HG03045 (cell line): ENCODE results near the gene RHBG.
"Not testable (repeated sequence)": the region's sequence is repeated elsewhere in the genome, so short reads cannot be mapped to it uniquely, and the experiment has no call there.

Experiments
- ATAC-seq: cut with Tn5 transposase; IDR thresholded peaks from one replicate; pipeline ENCODE4 v1.9.1; 2021; ENCODE audit warnings: mild to moderate bottlenecking, moderate library complexity; ENCODE audit not compliant: unreplicated experiment

The RHBG gene

GRCh38 chr1:156359973-156360372 is 9.0 kb upstream of the RHBG start:
- no peak for ATAC-seq

DNA sequence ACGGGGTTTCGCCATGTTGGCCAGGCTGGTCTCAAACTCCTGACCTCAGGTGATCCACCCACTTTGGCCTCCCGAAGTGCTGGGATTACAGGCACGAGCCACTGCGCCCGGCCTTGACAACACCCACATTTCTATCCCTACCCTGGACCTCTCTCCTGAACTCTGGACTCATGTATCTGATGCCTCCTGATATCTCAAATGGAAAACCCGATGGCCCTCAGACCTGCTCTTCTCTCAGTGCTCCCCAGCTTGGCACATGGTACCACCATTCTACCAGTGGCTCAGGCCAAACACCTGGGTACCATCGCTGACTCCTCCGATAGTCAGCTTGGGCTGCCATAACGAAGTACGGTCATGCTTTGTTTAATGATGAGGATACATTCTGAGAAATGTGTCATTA is 8.5 kb upstream of the RHBG start:
- ATAC-seq: no peak

GRCh38 chr1:156365754-156366153 is 3.3 kb upstream of the RHBG start:
- no peak for ATAC-seq

- no peak for ATAC-seq
Observed at GRCh38 chr1:156366378-156367166, 2.4 kb upstream of the RHBG start.

DNA sequence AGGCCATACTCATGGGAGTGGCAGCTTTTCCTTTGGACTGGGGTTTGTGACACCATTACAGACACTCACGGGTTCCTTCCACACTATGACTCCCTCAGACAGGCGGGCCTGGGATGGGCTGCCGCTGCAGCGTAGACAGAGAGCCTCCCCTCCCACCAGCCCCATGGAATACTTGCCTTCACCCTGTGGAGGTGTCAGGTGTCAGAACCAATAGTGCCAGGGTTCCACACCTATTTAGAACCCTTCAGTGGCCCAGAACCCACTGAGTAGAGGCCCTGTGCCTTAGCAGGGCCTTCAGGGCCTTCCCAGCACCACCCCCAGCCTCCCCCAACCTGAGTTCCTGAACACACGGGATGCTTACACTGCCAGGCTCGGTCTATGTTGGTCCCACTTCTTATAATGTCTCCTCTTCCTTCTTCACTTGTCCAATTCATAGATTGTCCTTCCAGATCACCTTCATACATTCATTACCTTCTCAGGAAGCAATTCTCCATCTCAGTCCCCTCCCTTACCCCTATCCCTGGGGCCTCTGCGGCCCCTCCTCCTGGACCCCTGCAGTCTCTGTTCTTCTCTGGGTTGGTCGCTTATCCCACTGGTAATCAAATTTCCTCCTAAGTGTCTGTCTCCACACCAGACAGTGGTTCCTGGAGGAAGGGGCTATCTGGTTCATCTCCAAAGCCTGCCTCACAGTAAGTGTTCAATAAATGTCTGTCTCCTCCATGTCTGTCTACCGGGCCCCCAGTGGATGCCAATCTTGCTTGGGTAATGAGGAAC is 1.4 kb upstream of the RHBG start:
- ATAC-seq: no peak

DNA sequence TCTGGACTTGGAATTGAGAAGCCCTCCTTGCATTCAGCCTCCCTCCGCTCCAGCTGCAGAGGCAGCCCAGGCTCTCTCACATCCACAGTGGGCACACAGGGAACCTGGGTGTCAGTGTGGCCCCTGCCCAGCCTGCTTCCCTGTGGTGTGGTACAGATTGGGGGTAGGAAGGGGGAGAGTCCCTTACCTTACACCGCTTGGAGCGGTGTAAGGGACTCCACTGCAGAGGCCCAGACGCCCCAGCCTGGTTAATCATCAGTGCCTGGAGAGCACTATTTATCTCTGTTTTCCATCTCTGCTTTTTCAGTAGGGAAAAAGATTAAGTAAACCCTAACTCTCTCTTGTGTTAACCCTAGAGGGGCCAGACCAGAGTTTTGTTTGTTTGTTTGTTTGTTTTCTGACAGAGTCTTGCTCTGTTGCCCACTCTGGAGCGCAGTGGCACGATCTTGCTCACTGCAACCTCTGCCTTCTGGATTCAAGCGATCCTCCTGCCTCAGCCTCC is 803 bp upstream of the RHBG start:
- ATAC-seq: no peak

- not testable (repeated sequence) for ATAC-seq
Observed at GRCh38 chr1:156369685-156370286, 775 bp downstream of the RHBG start.

GRCh38 chr1:156371553-156372264 is 2.7 kb downstream of the RHBG start:
- ATAC-seq: no peak

DNA sequence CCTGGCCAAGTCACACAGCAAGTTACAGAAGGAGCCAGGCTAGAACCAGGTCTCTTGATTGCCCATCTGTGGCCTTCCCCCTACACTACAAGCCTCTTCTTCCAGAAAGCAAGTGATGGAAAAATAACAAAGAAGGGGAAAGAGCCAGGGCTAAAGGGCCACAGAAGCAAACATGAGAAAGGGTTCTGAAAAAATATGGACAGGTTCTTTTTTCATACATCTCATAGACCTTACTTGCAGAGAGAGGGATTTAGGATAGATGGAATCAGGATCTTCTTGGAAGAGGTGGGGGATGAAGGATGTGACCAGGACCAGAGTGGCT is 3.2 kb downstream of the RHBG start:
- ATAC-seq: no peak

GRCh38 chr1:156372876-156373275 is 3.9 kb downstream of the RHBG start:
- no peak for ATAC-seq

DNA sequence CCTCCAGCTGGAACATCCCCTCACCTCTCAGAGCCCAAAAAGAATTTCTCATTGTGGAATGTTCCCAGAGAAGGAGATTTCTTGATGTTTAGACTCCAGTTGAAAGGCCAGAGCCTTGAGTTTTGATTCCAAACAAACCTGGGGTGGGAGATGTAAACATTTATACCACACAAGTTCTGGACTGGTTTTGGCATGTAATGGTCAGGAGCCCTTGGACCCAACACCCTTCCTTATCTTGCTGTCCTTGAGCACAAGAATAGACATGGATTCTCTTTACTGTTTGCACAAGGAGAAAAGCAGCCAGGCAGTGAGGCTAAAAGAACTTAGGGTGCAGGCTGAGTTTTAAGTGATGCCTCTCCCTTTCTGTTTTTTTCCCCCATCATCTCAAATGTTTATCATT is 4.5 kb downstream of the RHBG start:
- no peak for ATAC-seq

DNA sequence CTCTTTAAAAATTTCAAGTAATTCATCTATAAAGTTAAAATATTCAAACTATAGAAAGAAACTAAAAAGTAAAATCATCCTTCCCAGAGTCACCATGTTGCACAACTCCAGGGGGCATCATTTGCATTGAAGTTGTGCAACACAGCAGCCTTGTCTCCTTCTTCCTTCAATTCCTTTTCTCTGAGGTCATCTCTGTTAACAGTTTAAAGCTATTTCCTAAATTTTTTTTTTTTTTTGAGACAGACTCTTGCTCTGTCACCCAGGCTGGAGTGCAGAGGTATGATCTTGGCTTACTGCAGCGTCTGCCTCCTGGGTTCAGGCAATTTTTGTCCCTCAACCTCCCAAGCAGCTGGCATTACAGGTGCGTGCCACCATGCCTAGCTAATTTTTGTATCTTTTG is 7.1 kb downstream of the RHBG start:
- ATAC-seq: no peak

DNA sequence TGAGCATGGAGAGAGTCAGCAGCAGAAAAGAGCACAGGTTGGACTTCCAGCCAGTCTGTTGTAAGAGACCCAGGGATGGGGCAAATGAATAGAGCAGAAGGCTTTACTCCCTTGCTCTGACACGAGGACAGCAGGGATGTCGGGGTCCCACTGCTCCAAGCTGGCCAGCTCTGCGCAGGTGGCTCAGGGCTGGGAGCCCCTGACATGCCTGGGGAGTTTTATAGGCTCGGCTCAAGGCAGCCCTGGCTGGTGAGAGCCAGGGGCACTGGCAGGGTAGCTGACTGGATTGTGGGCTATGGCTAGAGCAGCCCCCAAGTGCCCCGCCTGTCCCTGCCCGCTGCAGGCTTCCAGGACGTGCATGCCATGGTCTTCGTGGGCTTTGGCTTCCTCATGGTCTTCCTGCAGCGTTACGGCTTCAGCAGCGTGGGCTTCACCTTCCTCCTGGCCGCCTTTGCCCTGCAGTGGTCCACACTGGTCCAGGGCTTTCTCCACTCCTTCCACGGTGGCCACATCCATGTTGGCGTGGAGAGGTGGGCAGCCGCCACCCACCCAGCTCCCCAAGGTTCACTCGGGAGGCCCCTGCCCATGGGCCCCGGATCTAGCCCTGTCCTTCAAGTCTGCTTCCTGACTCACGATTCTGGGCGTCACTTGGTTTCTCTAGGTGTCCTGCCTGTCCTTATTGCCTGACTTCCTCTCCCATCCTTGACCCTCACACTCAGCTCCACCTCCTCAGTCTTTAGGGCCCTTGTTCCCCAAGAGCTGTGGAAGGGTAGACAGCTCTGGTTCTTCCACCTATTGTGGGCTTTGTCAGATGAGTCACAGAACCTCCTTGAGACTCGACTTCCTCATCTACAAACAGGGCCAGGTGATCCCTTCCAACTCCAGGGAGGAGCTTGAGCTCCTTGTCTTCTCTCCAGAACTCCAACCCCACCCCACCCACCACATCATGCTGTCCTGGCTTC is 8.2 kb downstream of the RHBG start:
- no peak for ATAC-seq

DNA sequence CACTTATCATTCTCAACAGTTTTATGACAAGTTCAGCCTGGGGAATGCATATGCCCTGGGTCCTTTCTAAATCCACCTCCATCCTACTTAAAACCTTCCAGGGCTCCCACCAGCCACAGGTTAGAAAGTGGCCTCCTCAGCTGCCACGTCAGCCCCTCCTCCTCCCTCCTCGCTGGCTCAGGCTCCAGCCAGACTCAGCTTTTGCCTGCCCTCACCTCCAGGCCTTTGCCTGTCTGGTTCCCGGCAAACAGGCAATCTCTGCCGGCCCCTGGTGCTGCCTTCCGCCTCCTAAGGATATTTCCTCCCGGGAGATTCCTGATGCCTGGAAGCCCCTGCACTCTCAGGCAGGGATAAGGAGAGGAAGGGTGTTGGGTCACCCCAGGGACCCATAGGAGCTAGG is 9.5 kb downstream of the RHBG start:
- ATAC-seq: no peak

DNA sequence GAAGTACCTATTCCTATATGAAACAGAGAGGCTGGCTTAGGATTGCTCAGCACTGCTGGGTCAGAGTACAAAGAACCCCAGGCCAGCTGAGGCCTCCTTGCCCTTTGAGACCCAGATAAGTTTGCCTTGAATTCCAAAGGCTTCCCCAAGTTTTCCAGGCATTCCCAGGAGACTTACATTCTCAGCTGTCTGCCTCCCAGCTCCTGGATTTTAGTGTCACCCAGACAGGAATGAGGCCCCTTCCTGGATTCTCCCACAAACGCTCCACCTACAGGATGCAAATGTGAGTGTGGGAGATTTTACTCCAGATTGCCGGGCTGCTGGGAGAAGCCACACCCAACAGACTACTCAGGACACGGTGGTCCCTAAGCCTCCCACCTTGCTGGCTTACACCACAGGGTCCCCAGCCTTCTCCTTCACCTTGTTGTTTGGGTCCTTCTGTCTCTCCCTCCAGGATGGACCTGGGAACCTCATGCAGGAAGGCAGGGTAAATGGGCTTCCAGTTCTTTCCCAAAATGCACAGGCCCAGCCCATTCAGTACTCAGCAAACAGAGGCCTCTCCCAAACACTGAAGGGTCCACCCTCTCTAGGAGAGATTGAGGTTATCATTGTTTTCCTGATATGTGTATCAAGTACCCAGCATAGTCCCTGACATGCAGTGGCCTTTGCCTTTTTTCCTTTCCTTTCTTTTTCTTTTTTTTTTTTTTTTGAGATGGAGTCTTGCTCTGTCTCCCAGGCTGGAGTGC is 10.6 kb downstream of the RHBG start:
- ATAC-seq: no peak

- no peak for ATAC-seq
Observed at GRCh38 chr1:156382561-156382960, 13.6 kb downstream of the RHBG start.

GRCh38 chr1:156383023-156383422 is 14.0 kb downstream of the RHBG start:
- ATAC-seq: no peak

DNA sequence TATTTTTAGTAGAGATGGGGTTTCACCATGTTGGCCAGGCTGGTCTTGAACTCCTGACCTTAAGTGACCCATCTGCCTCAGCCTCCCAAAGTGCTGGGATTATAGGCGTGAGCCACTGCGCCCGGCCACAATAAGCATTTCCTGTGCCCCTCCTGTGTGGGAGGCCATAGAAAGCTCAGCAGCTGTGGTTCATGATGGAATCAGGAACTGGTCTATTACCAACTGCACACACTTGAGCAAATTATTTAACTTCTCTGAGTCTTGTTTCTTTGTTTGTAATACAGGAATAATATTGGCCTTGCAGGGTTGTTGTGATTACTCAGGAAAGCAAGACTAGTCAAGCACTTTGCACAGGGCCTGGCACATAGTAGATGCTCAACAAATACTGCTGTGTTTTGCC is 15.0 kb downstream of the RHBG start:
- ATAC-seq: no peak

DNA sequence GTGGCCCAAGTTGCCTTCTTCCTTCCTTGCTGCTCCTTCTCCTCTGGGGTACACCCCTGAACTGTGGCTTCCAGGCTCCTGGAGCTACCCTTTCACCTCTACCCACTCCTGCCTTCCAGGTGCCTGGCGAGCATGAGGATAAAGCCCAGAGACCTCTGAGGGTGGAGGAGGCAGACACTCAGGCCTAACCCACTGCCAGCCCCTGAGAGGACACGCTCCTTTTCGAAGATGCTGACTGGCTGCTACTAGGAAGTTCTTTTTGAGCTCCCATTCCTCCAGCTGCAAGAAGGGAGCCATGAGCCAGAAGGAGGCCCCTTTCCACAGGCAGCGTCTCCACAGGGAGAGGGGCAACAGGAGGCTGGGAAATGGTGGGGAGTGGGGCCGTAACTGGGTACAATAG is 15.6 kb downstream of the RHBG start:
- ATAC-seq: no peak
